MM.1S (cell line): ENCODE measurements around the gene RGS19.

Experiments used
- EZH2 ChIP-seq: fragments of 300-600 bp; sonication (generic); optimal IDR thresholded peaks from 2 replicates; pipeline ENCODE3; 2017; ENCODE audit warnings: low read depth, mild to moderate bottlenecking, antibody characterized with exemption, low read length, mixed read lengths
- EZH2phosphoT487 ChIP-seq: fragments of 300-600 bp; sonication (generic); IDR thresholded peaks from 2 replicates; pipeline ENCODE4 v1.6.1; 2018; ENCODE audit warnings: antibody characterized with exemption, low read length
- TF ChIP-seq, protein P1 (sequence below): fragments of 300-600 bp; sonication (generic); IDR thresholded peaks from 2 replicates; pipeline ENCODE4 v1.5.1; 2016; ENCODE audit warnings: antibody characterized with exemption, low read length, mixed read lengths

DNA sequence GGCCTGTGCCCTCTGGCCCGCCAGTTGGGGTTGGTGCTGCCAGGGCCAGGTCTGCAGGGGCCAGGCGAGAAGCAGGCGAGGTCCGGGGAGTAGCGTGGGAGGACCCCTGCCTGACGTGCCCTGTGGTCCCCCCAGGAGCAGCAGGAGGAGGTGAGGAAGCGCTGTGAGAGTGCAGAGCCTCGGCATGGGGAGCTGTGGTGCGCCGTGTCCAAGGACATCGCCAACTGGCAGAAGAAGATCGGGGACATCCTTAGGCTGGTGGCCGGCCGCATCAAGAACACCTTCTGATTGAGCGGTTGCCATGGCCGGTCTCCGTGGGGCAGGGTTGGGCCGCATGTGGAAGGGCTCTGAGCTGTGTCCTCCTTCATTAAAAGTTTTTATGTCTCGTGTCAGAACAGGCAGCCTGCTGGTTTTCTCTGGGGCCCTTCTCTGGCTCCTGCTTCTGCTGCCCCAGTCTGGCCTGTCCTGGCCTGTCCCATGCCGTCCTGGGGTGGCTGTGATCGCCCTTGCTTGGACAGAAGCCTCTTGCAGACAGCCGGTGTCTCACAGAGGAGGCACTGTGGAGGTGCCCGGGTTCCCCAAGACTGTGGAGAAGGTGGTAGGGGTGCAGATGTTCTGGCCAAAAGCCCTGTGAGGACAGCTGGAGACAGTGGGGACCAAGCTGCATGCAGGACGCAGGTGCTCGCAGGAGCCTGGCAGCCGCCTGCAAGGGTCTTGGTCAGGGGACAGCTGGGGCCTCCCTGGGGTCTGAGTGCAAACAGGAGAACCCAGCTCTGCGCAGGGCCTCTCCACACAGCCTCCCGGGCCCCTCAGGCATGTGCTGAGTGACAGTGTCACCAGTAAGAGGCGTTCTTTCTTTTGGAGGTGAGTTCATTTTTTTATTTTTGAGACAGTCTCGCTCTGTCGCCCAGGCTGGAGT lies 46.4 kb downstream of the RGS19 start:
- TF ChIP-seq, protein P1, sequence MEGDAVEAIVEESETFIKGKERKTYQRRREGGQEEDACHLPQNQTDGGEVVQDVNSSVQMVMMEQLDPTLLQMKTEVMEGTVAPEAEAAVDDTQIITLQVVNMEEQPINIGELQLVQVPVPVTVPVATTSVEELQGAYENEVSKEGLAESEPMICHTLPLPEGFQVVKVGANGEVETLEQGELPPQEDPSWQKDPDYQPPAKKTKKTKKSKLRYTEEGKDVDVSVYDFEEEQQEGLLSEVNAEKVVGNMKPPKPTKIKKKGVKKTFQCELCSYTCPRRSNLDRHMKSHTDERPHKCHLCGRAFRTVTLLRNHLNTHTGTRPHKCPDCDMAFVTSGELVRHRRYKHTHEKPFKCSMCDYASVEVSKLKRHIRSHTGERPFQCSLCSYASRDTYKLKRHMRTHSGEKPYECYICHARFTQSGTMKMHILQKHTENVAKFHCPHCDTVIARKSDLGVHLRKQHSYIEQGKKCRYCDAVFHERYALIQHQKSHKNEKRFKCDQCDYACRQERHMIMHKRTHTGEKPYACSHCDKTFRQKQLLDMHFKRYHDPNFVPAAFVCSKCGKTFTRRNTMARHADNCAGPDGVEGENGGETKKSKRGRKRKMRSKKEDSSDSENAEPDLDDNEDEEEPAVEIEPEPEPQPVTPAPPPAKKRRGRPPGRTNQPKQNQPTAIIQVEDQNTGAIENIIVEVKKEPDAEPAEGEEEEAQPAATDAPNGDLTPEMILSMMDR, result no peak
- TF ChIP-seq EZH2phosphoT487 (no peak), EZH2 (no peak)
